Measurements from ENCODE around the gene STYXL1.

Gene STYXL1

GRCh38 chr7:75951506-75951905, 96.3 kb downstream of the STYXL1 start:
- no peak for DNase-seq

- no peak for DNase-seq
Measured at GRCh38 chr7:75950111-75950681, 97.6 kb downstream of the STYXL1 start.

GRCh38 chr7:75948179-75948578, 99.6 kb downstream of the STYXL1 start:
- DNase-seq: no peak

Data from SHP77 treated with DMSO at 0.1 percent for 48 hours (cell line).